HG02938 (cell line): ENCODE data around the gene PLXDC2.

Experiments
- ATAC-seq: cut with Tn5 transposase; IDR thresholded peaks from one replicate; pipeline ENCODE4 v1.9.1; 2021; ENCODE audit warnings: mild to moderate bottlenecking, moderate library complexity; ENCODE audit not compliant: unreplicated experiment

PLXDC2 gene

GRCh38 chr10:19815731-19816410 lies 361 bp upstream of the PLXDC2 start:
- peak; percentile 27 for ATAC-seq

GRCh38 chr10:19817231-19817933 lies 1.1 kb downstream of the PLXDC2 start:
- no peak for ATAC-seq

- ATAC-seq = no peak
Observed at GRCh38 chr10:19818876-19819275, 2.6 kb downstream of the PLXDC2 start.

- ATAC-seq = no peak
Observed at GRCh38 chr10:19819419-19820033, 3.3 kb downstream of the PLXDC2 start.

GRCh38 chr10:19824381-19825342 lies 8.4 kb downstream of the PLXDC2 start:
- ATAC-seq = no peak

GRCh38 chr10:19825700-19826099 lies 9.5 kb downstream of the PLXDC2 start:
- no peak for ATAC-seq

GRCh38 chr10:19826712-19827111 lies 10.5 kb downstream of the PLXDC2 start:
- ATAC-seq = no peak

GRCh38 chr10:19828278-19829049 lies 12.2 kb downstream of the PLXDC2 start:
- ATAC-seq = no peak

GRCh38 chr10:19832699-19833098 lies 16.5 kb downstream of the PLXDC2 start:
- no peak for ATAC-seq

- ATAC-seq = no peak
Observed at GRCh38 chr10:19833170-19833824, 17.1 kb downstream of the PLXDC2 start.

GRCh38 chr10:19835952-19836351 lies 19.7 kb downstream of the PLXDC2 start:
- ATAC-seq = no peak

- ATAC-seq = no peak
Observed at GRCh38 chr10:19839090-19839489, 22.9 kb downstream of the PLXDC2 start.

GRCh38 chr10:19839552-19839951 lies 23.3 kb downstream of the PLXDC2 start:
- no peak for ATAC-seq

- no peak for ATAC-seq
Observed at GRCh38 chr10:19840776-19841175, 24.5 kb downstream of the PLXDC2 start.

GRCh38 chr10:19843487-19843886 lies 27.3 kb downstream of the PLXDC2 start:
- no peak for ATAC-seq

- no peak for ATAC-seq
Observed at GRCh38 chr10:19845503-19846368, 29.5 kb downstream of the PLXDC2 start.

GRCh38 chr10:19847321-19847720 lies 31.1 kb downstream of the PLXDC2 start:
- no peak for ATAC-seq

- no peak for ATAC-seq
Observed at GRCh38 chr10:19848226-19848985, 32.2 kb downstream of the PLXDC2 start.
